GM23338 (cell line): Measurements from ENCODE around the gene TCP11. TPM values are rescaled to one million over a fixed set of nuclear protein-coding genes. Genes with fewer than 3 reads are reported as not detected.

Experiments used
- ATAC-seq: fragments of 200-7000 bp; cut with Tn5 transposase; 3 replicates; pipeline ENCODE4 v1.9.1; 2020
- DNase-seq: peaks from one replicate; pipeline ENCODE4 v3.0.0-alpha.2; 2015; ENCODE audit warnings: low spot score
- H2AFZ ChIP-seq: fragments of 200-600 bp; sonication (generic); 2 replicates; pipeline ENCODE4 v1.8.0; 2016; ENCODE audit warnings: antibody characterized with exemption, mild to moderate bottlenecking, moderate library complexity
- H3F3A ChIP-seq: fragments of 200-600 bp; sonication (generic); replicated peaks from 2 replicates; pipeline ENCODE4 v1.8.0; 2017; ENCODE audit warnings: antibody characterized with exemption, mixed run types, low read depth
- H3K27ac ChIP-seq: fragments of 200-600 bp; sonication (generic); 2 replicates; pipeline ENCODE4 v1.6.1; 2016; ENCODE audit warnings: low read depth
- H3K27me3 ChIP-seq: fragments of 200-600 bp; sonication (generic); 2 replicates; pipeline ENCODE4 v1.8.0; 2016; ENCODE audit warnings: mild to moderate bottlenecking, mixed run types, moderate library complexity; ENCODE audit not compliant: insufficient read depth
- H3K36me3 ChIP-seq: fragments of 200-600 bp; sonication (generic); 2 replicates; pipeline ENCODE4 v1.8.0; 2016; ENCODE audit warnings: mild to moderate bottlenecking; ENCODE audit not compliant: insufficient read depth
- H3K4me1 ChIP-seq: fragments of 200-600 bp; sonication (generic); 2 replicates; pipeline ENCODE4 v1.8.0; 2016; ENCODE audit warnings: mild to moderate bottlenecking, moderate library complexity; ENCODE audit not compliant: insufficient read depth
- H3K4me2 ChIP-seq: fragments of 200-600 bp; sonication (generic); 2 replicates; pipeline ENCODE4 v1.7.1; 2017; ENCODE audit warnings: mixed run types
- H3K4me3 ChIP-seq: fragments of 200-600 bp; sonication (generic); 2 replicates; pipeline ENCODE4 v1.6.1; 2016; ENCODE audit warnings: mixed run types
- H3K79me2 ChIP-seq: fragments of 200-600 bp; sonication (generic); replicated peaks from 2 replicates; pipeline ENCODE4 v1.8.0; 2017; ENCODE audit warnings: mild to moderate bottlenecking; ENCODE audit not compliant: insufficient read depth
- H3K9me2 ChIP-seq: fragments of 200-600 bp; sonication (generic); 2 replicates; pipeline ENCODE4 v1.8.0; 2017; ENCODE audit not compliant: insufficient read depth
- H4K20me1 ChIP-seq: fragments of 200-600 bp; sonication (generic); replicated peaks from 2 replicates; pipeline ENCODE4 v1.8.0; 2017; ENCODE audit warnings: mild to moderate bottlenecking; ENCODE audit not compliant: insufficient read depth
- H3K27ac Mint-ChIP-seq: 2 replicates; pipeline ENCODE4 v1.8.0; 2020; ENCODE audit warnings: inconsistent platforms, mild to moderate bottlenecking, moderate library complexity, mixed read lengths
- H3K27me3 Mint-ChIP-seq: 3 replicates; pipeline ENCODE4 v1.8.0; 2022; ENCODE audit warnings: low read depth, mild to moderate bottlenecking, moderate library complexity, mixed read lengths, inconsistent platforms; ENCODE audit not compliant: insufficient read depth, poor library complexity
- H3K36me3 Mint-ChIP-seq: 3 replicates; pipeline ENCODE4 v1.8.0; 2021; ENCODE audit warnings: low read depth, mild to moderate bottlenecking, inconsistent platforms, moderate library complexity, mixed read lengths
- H3K4me1 Mint-ChIP-seq: 3 replicates; pipeline ENCODE4 v1.8.0; 2020; ENCODE audit warnings: mild to moderate bottlenecking, inconsistent platforms, mixed read lengths
- H3K4me3 Mint-ChIP-seq: 3 replicates; pipeline ENCODE4 v1.8.0; 2021; ENCODE audit warnings: moderate library complexity, mild to moderate bottlenecking, inconsistent platforms, mixed read lengths
- H3K9me3 Mint-ChIP-seq: 3 replicates; pipeline ENCODE4 v1.8.0; 2020; ENCODE audit warnings: moderate library complexity, mild to moderate bottlenecking, inconsistent platforms, mixed read lengths
- CREB1 ChIP-seq: fragments of 250-450 bp; sonication (Bioruptor Pico); IDR thresholded peaks from 2 replicates; pipeline ENCODE4 v1.5.0; 2020; ENCODE audit warnings: low read depth, mild to moderate bottlenecking, moderate library complexity
- EZH2 ChIP-seq: fragments of 200-600 bp; sonication (generic); IDR thresholded peaks from one replicate; pipeline ENCODE4 v1.8.0; 2017; ENCODE audit warnings: antibody characterized with exemption, mild to moderate bottlenecking, low read depth; ENCODE audit not compliant: unreplicated experiment
- EZH2phosphoT487 ChIP-seq: fragments of 200-600 bp; sonication (generic); IDR thresholded peaks from one replicate; pipeline ENCODE4 v1.8.1; 2018; ENCODE audit warnings: antibody characterized with exemption; ENCODE audit not compliant: unreplicated experiment
- JUNB ChIP-seq: IDR thresholded peaks from one replicate; pipeline ENCODE4 v1.6.1; 2016; ENCODE audit warnings: antibody characterized with exemption; ENCODE audit not compliant: unreplicated experiment
- NANOG ChIP-seq: IDR thresholded peaks from 2 replicates; pipeline ENCODE4 v1.6.1; 2016; ENCODE audit warnings: antibody characterized with exemption, borderline replicate concordance
- STAT1 ChIP-seq: IDR thresholded peaks from one replicate; pipeline ENCODE4 v1.6.1; 2016; ENCODE audit warnings: antibody characterized with exemption; ENCODE audit not compliant: unreplicated experiment
- ZNF114 ChIP-seq: fragments of 250-450 bp; sonication (Bioruptor Pico); IDR thresholded peaks from 2 replicates; pipeline ENCODE4 v1.5.0; 2020; ENCODE audit warnings: mild to moderate bottlenecking, moderate library complexity
- ZNF331 ChIP-seq: fragments of 250-450 bp; sonication (Bioruptor Pico); IDR thresholded peaks from 2 replicates; pipeline ENCODE4 v1.5.0; 2020; ENCODE audit warnings: low read depth, mild to moderate bottlenecking, moderate library complexity
- ZNF462 ChIP-seq: fragments of 250-450 bp; sonication (Bioruptor Pico); IDR thresholded peaks from 2 replicates; pipeline ENCODE4 v1.5.0; 2020; ENCODE audit warnings: mild to moderate bottlenecking, moderate library complexity
- polyA plus RNA-seq: library from polyadenylated mRNA; unstranded; fragments of >200 nt; fragmentation: Nextera tagmentation; extraction: Ambion mirVana; gene quantifications from 2 replicates; pipeline ENCODE4 v1.2.1, GENCODE V29; 2016
- total RNA-seq: library from RNA; depleted of rRNA; stranded (reverse); fragments of >200 nt; shearing (Covaris generic); gene quantifications from 2 replicates; pipeline ENCODE4 v1.2.3, GENCODE V29; 2014
- TF ChIP-seq, protein P1 (sequence below): IDR thresholded peaks from 2 replicates; pipeline ENCODE4 v1.6.1; 2016; ENCODE audit warnings: antibody characterized with exemption
- TF ChIP-seq, protein P2 (sequence below): IDR thresholded peaks from one replicate; pipeline ENCODE4 v1.6.1; 2018; ENCODE audit warnings: antibody characterized with exemption; ENCODE audit not compliant: unreplicated experiment

TCP11 gene
- total and polyA plus RNA-seq, 2 experiments from 2014 or later = not detected

- TF ChIP-seq ZNF462 (CRISPR knock-in tag) (no peak), ZNF114 (CRISPR knock-in tag) (no peak), NANOG (no peak), STAT1 (no peak), ZNF331 (CRISPR knock-in tag) (no peak), CREB1 (CRISPR knock-in tag) (no peak), EZH2 (no peak), EZH2phosphoT487 (no peak)
- TF ChIP-seq, protein P1, sequence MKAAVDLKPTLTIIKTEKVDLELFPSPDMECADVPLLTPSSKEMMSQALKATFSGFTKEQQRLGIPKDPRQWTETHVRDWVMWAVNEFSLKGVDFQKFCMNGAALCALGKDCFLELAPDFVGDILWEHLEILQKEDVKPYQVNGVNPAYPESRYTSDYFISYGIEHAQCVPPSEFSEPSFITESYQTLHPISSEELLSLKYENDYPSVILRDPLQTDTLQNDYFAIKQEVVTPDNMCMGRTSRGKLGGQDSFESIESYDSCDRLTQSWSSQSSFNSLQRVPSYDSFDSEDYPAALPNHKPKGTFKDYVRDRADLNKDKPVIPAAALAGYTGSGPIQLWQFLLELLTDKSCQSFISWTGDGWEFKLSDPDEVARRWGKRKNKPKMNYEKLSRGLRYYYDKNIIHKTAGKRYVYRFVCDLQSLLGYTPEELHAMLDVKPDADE = no peak
These were observed 29.0 kb upstream of the TCP11 start (continued) for GRCh38 chr6:35170166-35170565.

GRCh38 chr6:35168461-35168861, 27.3 kb upstream of the TCP11 start:
- Mint-ChIP-seq H3K36me3 (peaks cover 2% of the 10 kb centered on the region; the same call in 2 of the 3 replicates), H3K4me3 (no peak overlapping the region), H3K27ac (no peak overlapping the region), H3K4me1 (peaks cover 9% of the 10 kb centered on the region), H3K9me3 (peaks cover 4% of the 10 kb centered on the region; the same call in 2 of the 3 replicates), H3K27me3 (peaks cover 10% of the 10 kb centered on the region)
- H2AFZ ChIP-seq = no peak overlapping the region
- no peaks in the 10 kb centered on the region for H3K79me2 ChIP-seq
- DNase-seq (no peak), ATAC-seq (no peak)
- H4K20me1 ChIP-seq = no peaks in the 10 kb centered on the region
- H3K9me2 ChIP-seq = 0 out of 2 replicates have a peak, but pooled peaks cover 2% of the 10 kb centered on the region
- no peaks in the 10 kb centered on the region for H3K27me3 ChIP-seq
- no peak for TF ChIP-seq EZH2phosphoT487
- no peak for TF ChIP-seq ZNF331 (CRISPR knock-in tag)
- TF ChIP-seq, protein P2, sequence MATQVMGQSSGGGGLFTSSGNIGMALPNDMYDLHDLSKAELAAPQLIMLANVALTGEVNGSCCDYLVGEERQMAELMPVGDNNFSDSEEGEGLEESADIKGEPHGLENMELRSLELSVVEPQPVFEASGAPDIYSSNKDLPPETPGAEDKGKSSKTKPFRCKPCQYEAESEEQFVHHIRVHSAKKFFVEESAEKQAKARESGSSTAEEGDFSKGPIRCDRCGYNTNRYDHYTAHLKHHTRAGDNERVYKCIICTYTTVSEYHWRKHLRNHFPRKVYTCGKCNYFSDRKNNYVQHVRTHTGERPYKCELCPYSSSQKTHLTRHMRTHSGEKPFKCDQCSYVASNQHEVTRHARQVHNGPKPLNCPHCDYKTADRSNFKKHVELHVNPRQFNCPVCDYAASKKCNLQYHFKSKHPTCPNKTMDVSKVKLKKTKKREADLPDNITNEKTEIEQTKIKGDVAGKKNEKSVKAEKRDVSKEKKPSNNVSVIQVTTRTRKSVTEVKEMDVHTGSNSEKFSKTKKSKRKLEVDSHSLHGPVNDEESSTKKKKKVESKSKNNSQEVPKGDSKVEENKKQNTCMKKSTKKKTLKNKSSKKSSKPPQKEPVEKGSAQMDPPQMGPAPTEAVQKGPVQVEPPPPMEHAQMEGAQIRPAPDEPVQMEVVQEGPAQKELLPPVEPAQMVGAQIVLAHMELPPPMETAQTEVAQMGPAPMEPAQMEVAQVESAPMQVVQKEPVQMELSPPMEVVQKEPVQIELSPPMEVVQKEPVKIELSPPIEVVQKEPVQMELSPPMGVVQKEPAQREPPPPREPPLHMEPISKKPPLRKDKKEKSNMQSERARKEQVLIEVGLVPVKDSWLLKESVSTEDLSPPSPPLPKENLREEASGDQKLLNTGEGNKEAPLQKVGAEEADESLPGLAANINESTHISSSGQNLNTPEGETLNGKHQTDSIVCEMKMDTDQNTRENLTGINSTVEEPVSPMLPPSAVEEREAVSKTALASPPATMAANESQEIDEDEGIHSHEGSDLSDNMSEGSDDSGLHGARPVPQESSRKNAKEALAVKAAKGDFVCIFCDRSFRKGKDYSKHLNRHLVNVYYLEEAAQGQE = no peak
- TF ChIP-seq JUNB = no peak
- H3K4me2 ChIP-seq = no peak overlapping the region
- H3F3A ChIP-seq = no peaks in the 10 kb centered on the region
- H3K36me3 ChIP-seq = no peaks in the 10 kb centered on the region
- H3K4me3 ChIP-seq = no peak overlapping the region
- no peaks in the 10 kb centered on the region for H3K4me1 ChIP-seq
- H3K27ac ChIP-seq = no peak overlapping the region
